HEK293T (cell line): Measurements from ENCODE around the gene CCDC77.

Source experiments
- BHLHE40 ChIP-seq: fragments of 450-650 bp; IDR thresholded peaks from 2 replicates; pipeline ENCODE4 v1.6.1; 2016; ENCODE audit warnings: mild to moderate bottlenecking, moderate library complexity, borderline replicate concordance
- CTBP1 ChIP-seq: fragments of 450-650 bp; IDR thresholded peaks from 2 replicates; pipeline ENCODE4 v1.6.1; 2016; ENCODE audit warnings: borderline replicate concordance
- ELF4 ChIP-seq: fragments of 450-650 bp; IDR thresholded peaks from 2 replicates; pipeline ENCODE4 v1.6.1; 2017; ENCODE audit warnings: antibody characterized with exemption
- FOXA1 ChIP-seq: fragments of 450-650 bp; IDR thresholded peaks from 2 replicates; pipeline ENCODE4 v1.6.1; 2016; ENCODE audit warnings: mild to moderate bottlenecking
- FOXK2 ChIP-seq: fragments of 450-650 bp; IDR thresholded peaks from 2 replicates; pipeline ENCODE4 v1.6.1; 2016; ENCODE audit warnings: mild to moderate bottlenecking
- FOXM1 ChIP-seq: fragments of 450-650 bp; IDR thresholded peaks from 2 replicates; pipeline ENCODE4 v1.6.1; 2017; ENCODE audit warnings: mild to moderate bottlenecking, borderline replicate concordance
- L3MBTL2 ChIP-seq: fragments of 450-650 bp; conservative IDR thresholded peaks from 2 replicates; pipeline ENCODE4 v1.6.1; 2016; ENCODE audit warnings: mild to moderate bottlenecking
- SP1 ChIP-seq: fragments of 450-650 bp; IDR thresholded peaks from 2 replicates; pipeline ENCODE4 v1.6.1; 2017

- TF ChIP-seq FOXK2: no peak
- no peak for TF ChIP-seq SP1
- TF ChIP-seq FOXA1: no peak
- TF ChIP-seq FOXM1: no peak
- TF ChIP-seq BHLHE40: no peak
- no peak for TF ChIP-seq CTBP1
- no peak for TF ChIP-seq L3MBTL2
- no peak for TF ChIP-seq ELF4
Observed at GRCh38 chr12:449203-449602, 47.8 kb downstream of the CCDC77 start.
